IMR-90 (cell line): Measurements from ENCODE around the gene TMEM231. TPM values are rescaled to one million over a fixed set of nuclear protein-coding genes. Genes with fewer than 3 reads are reported as not detected.

Experiments used
- ATAC-seq: fragments of 200-7000 bp; cut with Tn5 transposase; 2 replicates; pipeline ENCODE4 v1.9.1; 2020; ENCODE audit warnings: low read depth, mild to moderate bottlenecking, moderate library complexity
- BruUV-seq: library from RNA; stranded (reverse); fragments of 400-500 nt; replicated peaks from 2 replicates; lab custom pipeline; 2021; lab: Mats Ljungman, UMichigan
- CTCF ChIA-PET: fragments of 300-600 bp; formaldehyde crosslinking; extraction: SDS; loops from one replicate; lab custom pipeline; 2021; ENCODE audit warnings: antibody characterized with exemption; lab: Yijun Ruan, JAX
- POLR2A ChIA-PET: fragments of 300-600 bp; sonication (Branson Sonifier 250); formaldehyde crosslinking; loops from one replicate; lab custom pipeline; 2022; ENCODE audit warnings: antibody characterized with exemption; ENCODE audit not compliant: unreplicated experiment; lab: Charles Lee
- DNase-seq: peaks from one replicate; pipeline ENCODE4 v3.0.0; 2013
- H2AFZ ChIP-seq: replicated peaks from 2 replicates; pipeline ENCODE3; 2013; ENCODE audit warnings: low read length, mild to moderate bottlenecking; ENCODE audit not compliant: poor library complexity
- H2AK5ac ChIP-seq: 2 replicates; pipeline ENCODE4 v1.6.1; 2013; ENCODE audit warnings: low read depth, low read length, inconsistent platforms
- H2AK9ac ChIP-seq: replicated peaks from 2 replicates; pipeline ENCODE3; 2013; ENCODE audit warnings: mild to moderate bottlenecking, low read depth, low read length, moderate library complexity; ENCODE audit not compliant: poor library complexity
- H2BK120ac ChIP-seq: 2 replicates; pipeline ENCODE4 v1.6.1; 2013; ENCODE audit warnings: low read depth, low read length, inconsistent platforms
- H2BK15ac ChIP-seq: 3 replicates; pipeline ENCODE4 v1.6.1; 2013; ENCODE audit warnings: low read depth, low read length, inconsistent platforms
- H2BK20ac ChIP-seq: 2 replicates; pipeline ENCODE4 v1.6.1; 2013; ENCODE audit warnings: low read depth, mild to moderate bottlenecking, inconsistent platforms, low read length, moderate library complexity
- H2BK5ac ChIP-seq: 2 replicates; pipeline ENCODE4 v1.6.1; 2013; ENCODE audit warnings: mild to moderate bottlenecking, low read depth, low read length, inconsistent platforms; ENCODE audit not compliant: poor library complexity, severe bottlenecking
- H3K14ac ChIP-seq: replicated peaks from 2 replicates; pipeline ENCODE4 v1.6.1; 2013; ENCODE audit warnings: low read depth, low read length, inconsistent platforms
- H3K18ac ChIP-seq: 2 replicates; pipeline ENCODE4 v1.6.1; 2013; ENCODE audit warnings: low read depth, low read length, control low read depth
- H3K23ac ChIP-seq: 2 replicates; pipeline ENCODE4 v1.6.1; 2013; ENCODE audit warnings: low read depth, low read length, inconsistent platforms
- H3K27ac ChIP-seq: 2 replicates; pipeline ENCODE4 v1.5.1; 2013; ENCODE audit warnings: mild to moderate bottlenecking, control low read depth, low read length; ENCODE audit not compliant: insufficient read depth
- H3K27me3 ChIP-seq: 2 replicates; pipeline ENCODE4 v1.6.1; 2013; ENCODE audit warnings: low read length; ENCODE audit not compliant: control insufficient read depth, insufficient read depth
- H3K36me3 ChIP-seq: 2 replicates; pipeline ENCODE4 v1.6.1; 2013; ENCODE audit warnings: low read length, mixed read lengths; ENCODE audit not compliant: control insufficient read depth, insufficient read depth
- H3K4ac ChIP-seq: 2 replicates; pipeline ENCODE4 v1.6.1; 2013; ENCODE audit warnings: low read depth, low read length, inconsistent platforms
- H3K4me1 ChIP-seq: 2 replicates; pipeline ENCODE4 v1.6.1; 2013; ENCODE audit warnings: low read length, mixed read lengths; ENCODE audit not compliant: control insufficient read depth, insufficient read depth
- H3K4me2 ChIP-seq: 2 replicates; pipeline ENCODE4 v1.6.1; 2013; ENCODE audit warnings: low read depth, mild to moderate bottlenecking, control low read depth, low read length, moderate library complexity
- H3K4me3 ChIP-seq: 2 replicates; pipeline ENCODE4 v1.5.1; 2013; ENCODE audit warnings: low read depth, mild to moderate bottlenecking, control low read depth, low read length, moderate library complexity; ENCODE audit not compliant: insufficient read depth
- H3K56ac ChIP-seq: 2 replicates; pipeline ENCODE4 v1.6.1; 2013; ENCODE audit warnings: low read length, inconsistent platforms; ENCODE audit not compliant: insufficient read depth; ENCODE audit errors: extremely low read depth
- H3K79me1 ChIP-seq, 2 experiments: 2 replicates each; pipeline ENCODE4 v1.6.1; 2013; ENCODE audit warnings: low read length in 2 of 2, inconsistent platforms in 1 of 2, low read depth in 1 of 2
- H3K9ac ChIP-seq: 2 replicates; pipeline ENCODE4 v1.6.1; 2013; ENCODE audit warnings: low read depth, low read length, control low read depth
- H3K9me1 ChIP-seq: 2 replicates; pipeline ENCODE4 v1.6.1; 2013; ENCODE audit warnings: low read length, inconsistent platforms; ENCODE audit not compliant: insufficient read depth
- H3K9me3 ChIP-seq: 2 replicates; pipeline ENCODE4 v1.6.1; 2013; ENCODE audit warnings: low read length; ENCODE audit not compliant: control insufficient read depth, insufficient read depth
- H4K20me1 ChIP-seq: 2 replicates; pipeline ENCODE4 v1.6.1; 2013; ENCODE audit warnings: low read length, inconsistent platforms; ENCODE audit not compliant: insufficient read depth
- H4K5ac ChIP-seq: 2 replicates; pipeline ENCODE4 v1.6.1; 2013; ENCODE audit warnings: mild to moderate bottlenecking, low read depth, low read length, control low read depth
- H4K8ac ChIP-seq, 2 experiments: 2 replicates each; pipeline ENCODE4 v1.6.1; 2013; ENCODE audit warnings: low read depth in 2 of 2, low read length in 2 of 2, control low read depth in 1 of 2, inconsistent platforms in 1 of 2
- H4K91ac ChIP-seq: 2 replicates; pipeline ENCODE4 v1.6.1; 2013; ENCODE audit warnings: low read depth, low read length, inconsistent platforms; ENCODE audit not compliant: insufficient read depth
- BHLHE40 ChIP-seq: fragments of 150-350 bp; IDR thresholded peaks from 2 replicates; pipeline ENCODE4 v1.6.1; 2016; ENCODE audit warnings: mild to moderate bottlenecking, low read depth, low read length
- CEBPB ChIP-seq: IDR thresholded peaks from 2 replicates; pipeline ENCODE4 v1.6.1; 2012; ENCODE audit warnings: low read depth, low read length, improper control_type of control experiment
- CHD1 ChIP-seq: IDR thresholded peaks from 2 replicates; pipeline ENCODE4 v1.6.1; 2012; ENCODE audit warnings: low read depth, low read length, improper control_type of control experiment
- CTCF ChIP-seq: conservative IDR thresholded peaks from 2 replicates; pipeline ENCODE4 v1.5.1; 2012; ENCODE audit warnings: mild to moderate bottlenecking, low read depth, low read length, improper control_type of control experiment
- ELK1 ChIP-seq: fragments of 150-350 bp; IDR thresholded peaks from 2 replicates; pipeline ENCODE4 v1.6.1; 2016; ENCODE audit warnings: low read depth, mild to moderate bottlenecking, low read length, moderate library complexity, borderline replicate concordance
- FOS ChIP-seq: fragments of 150-350 bp; IDR thresholded peaks from 2 replicates; pipeline ENCODE4 v1.6.1; 2016; ENCODE audit warnings: low read depth, low read length
- MAFK ChIP-seq: IDR thresholded peaks from 2 replicates; pipeline ENCODE4 v1.6.1; 2012; ENCODE audit warnings: low read depth, low read length, improper control_type of control experiment
- MAZ ChIP-seq: IDR thresholded peaks from 2 replicates; pipeline ENCODE4 v1.6.1; 2012; ENCODE audit warnings: low read depth, mild to moderate bottlenecking, low read length, improper control_type of control experiment, moderate library complexity, borderline replicate concordance
- MXI1 ChIP-seq: IDR thresholded peaks from 2 replicates; pipeline ENCODE4 v1.6.1; 2012; ENCODE audit warnings: low read depth, mild to moderate bottlenecking, low read length, moderate library complexity, borderline replicate concordance
- NFE2L2 ChIP-seq: fragments of 150-350 bp; IDR thresholded peaks from 2 replicates; pipeline ENCODE4 v1.6.1; 2016; ENCODE audit warnings: low read depth, mild to moderate bottlenecking, low read length
- POLR2A ChIP-seq: IDR thresholded peaks from 2 replicates; pipeline ENCODE4 v1.6.1; 2012; ENCODE audit warnings: mild to moderate bottlenecking, low read depth, low read length
- RAD21 ChIP-seq: IDR thresholded peaks from 2 replicates; pipeline ENCODE4 v1.6.1; 2012; ENCODE audit warnings: low read length, improper control_type of control experiment
- RCOR1 ChIP-seq: IDR thresholded peaks from 2 replicates; pipeline ENCODE4 v1.6.1; 2012; ENCODE audit warnings: mild to moderate bottlenecking, low read length, improper control_type of control experiment; ENCODE audit not compliant: insufficient replicate concordance
- RFX5 ChIP-seq: IDR thresholded peaks from 2 replicates; pipeline ENCODE4 v1.8.0; 2012; ENCODE audit warnings: low read depth, mild to moderate bottlenecking, low read length, moderate library complexity
- SMC3 ChIP-seq: fragments of 150-350 bp; IDR thresholded peaks from 2 replicates; pipeline ENCODE4 v1.6.1; 2016; ENCODE audit warnings: low read depth, mild to moderate bottlenecking, antibody characterized with exemption, low read length, moderate library complexity
- USF2 ChIP-seq: fragments of 150-350 bp; IDR thresholded peaks from 2 replicates; pipeline ENCODE4 v1.6.1; 2017; ENCODE audit warnings: mild to moderate bottlenecking, antibody characterized with exemption, low read length, low read depth
- WGBS, 2 experiments: methylation state at CpG; one replicate each; pipeline versions ENCODE4 v1.1.5 to v1.1.7; 2013; ENCODE audit warnings: missing lambda C conversion rate in 2 of 2; ENCODE audit not compliant: insufficient read length in 1 of 2; ENCODE audit errors: extremely low coverage in 2 of 2; 5-methylcytosine and 5-hydroxymethylcytosine counted together
- dilution Hi-C: fragments of 300-500 bp; cut with HindIII; formaldehyde crosslinking; loops from one replicate; pipeline ENCODE4 v1.14.3; 2018; ENCODE audit warnings: low sequenced_read_pairs; ENCODE audit not compliant: unreplicated experiment
- in situ Hi-C: fragments of 300-500 bp; cut with MboI; formaldehyde crosslinking; loops from 3 replicates; pipeline ENCODE4 v1.14.3; 2019; ENCODE audit warnings: low sequenced_read_pairs, inconsistent platforms, mixed read lengths
- intact Hi-C: fragments of 100-400 bp; cut with micrococcal nuclease; formaldehyde crosslinking; loops from 2 replicates; pipeline ENCODE4 v1.10.0; 2022
- polyA plus RNA-seq, 3 experiments: library from polyadenylated mRNA; depleted of rRNA; stranded (reverse); fragments of >200 nt; gene quantifications; 2 replicates each; pipeline ENCODE4 v1.2.3, GENCODE V29; 2012; ENCODE audit warnings: low replicate concordance in 1 of 3
- total RNA-seq: library from RNA; depleted of rRNA; stranded (reverse); fragments of >200 nt; gene quantifications from 2 replicates; pipeline ENCODE4 v1.2.3, GENCODE V29; 2012

The TMEM231 gene
- total and polyA plus RNA-seq, 2 of the 4 experiments (the other 2 are of a cell fraction), result 10.6 to 15.4 TPM

GRCh38 chr16:75572864-75573542 is 17.0 kb upstream of the TMEM231 start:
- intact Hi-C loops, result no loop called here
- Histone ChIP-seq H3K9me1 (peaks cover 10% of the 10 kb centered on the region), H3K9me3 (no peaks in the 10 kb centered on the region), H2AFZ (no peak overlapping the region), H3K79me1 (peaks cover 19 to 64% of the 10 kb centered on the region in 2 experiments; a peak in 3 of 4 replicates), H3K4me2 (no peak overlapping the region), H2BK5ac (no peak overlapping the region), H3K4ac (no peak overlapping the region), H4K91ac (no peak overlapping the region), H2BK15ac (no peak overlapping the region), H2BK20ac (no peak overlapping the region), H4K20me1 (no peaks in the 10 kb centered on the region; the same call in 1 of the 2 replicates), H3K27me3 (no peaks in the 10 kb centered on the region), H3K27ac (no peak overlapping the region), H3K4me3 (no peak overlapping the region), H3K56ac (no peak overlapping the region), H3K18ac (no peak overlapping the region), H2BK120ac (no peak overlapping the region), H3K4me1 (0 out of 2 replicates have a peak, but pooled peaks cover 2% of the 10 kb centered on the region), H3K36me3 (peaks cover 74% of the 10 kb centered on the region), H3K14ac (no peak overlapping the region), H2AK5ac (no peak overlapping the region), H4K5ac (no peak overlapping the region), H4K8ac (no peak overlapping the region), H2AK9ac (no peak overlapping the region), H3K23ac (no peak overlapping the region), H3K9ac (no peak overlapping the region)
- DNase-seq (no peak), ATAC-seq (no peak)
- CTCF ChIA-PET, result interaction anchor here (1.2 kb wide), 1 partner anchor 56 kb away, joined by 3 read pairs; no protein-coding TSS in a partner anchor
- TF ChIP-seq CTCF (no peak), NFE2L2 (no peak), RFX5 (no peak), MAFK (no peak), ELK1 (no peak), MXI1 (no peak), RAD21 (no peak), USF2 (no peak), CHD1 (no peak), FOS (no peak), BHLHE40 (no peak), POLR2A (no peak), MAZ (no peak), SMC3 (no peak), CEBPB (no peak), RCOR1 (no peak)
- POLR2A ChIA-PET, result no interaction called here
- dilution Hi-C loops, result no loop called here
- in situ Hi-C loops, result no loop called here
- WGBS, 2 experiments, result 76% methylated on average over 2 of the region's 3 CpGs; no CpG with 5 or more reads in 1 of the 2 experiments
- BruUV-seq, result no TSS peak
